Tibial nerve (tissue), 4 donors: ENCODE data around the gene PABPN1L. TPM values are rescaled to one million over a fixed set of nuclear protein-coding genes. Genes with fewer than 3 reads are reported as not detected.
A peak's percentile ranks its signal among the peaks of the same experiment; 100 is the strongest.

ENCODE experiments used
- DNase-seq, 2 donors: peaks; one replicate each; pipeline ENCODE4 v3.0.0-alpha.2; 2019; ENCODE audit warnings: low spot score in 2 of 2
- H3K27ac ChIP-seq, 4 donors: fragments of 200-600 bp; sonication (generic) in 3 of 4; one replicate each; pipeline ENCODE4 v1.5.1; 2017 to 2019; ENCODE audit warnings: mild to moderate bottlenecking in 1 of 4
- H3K27me3 ChIP-seq, 2 donors: fragments of 200-600 bp; sonication (generic) in 1 of 2; one replicate each; pipeline versions ENCODE4 v1.5.1 to v1.6.0; 2017 to 2019
- H3K36me3 ChIP-seq, 3 donors: fragments of 200-600 bp; sonication (generic); one replicate each; pipeline ENCODE4 v1.5.1; 2018 to 2019
- H3K4me1 ChIP-seq, 4 donors: fragments of 200-600 bp; sonication (generic) in 3 of 4; one replicate each; pipeline ENCODE4 v1.5.1; 2017 to 2019
- H3K4me3 ChIP-seq, 4 donors: fragments of 200-600 bp; sonication (generic) in 3 of 4; one replicate each; pipeline ENCODE4 v1.5.1; 2017 to 2019; ENCODE audit warnings: mild to moderate bottlenecking in 1 of 4, moderate library complexity in 1 of 4
- H3K9me3 ChIP-seq, 4 donors: fragments of 200-600 bp; sonication (generic) in 3 of 4; one replicate each; pipeline ENCODE4 v1.5.1; 2017 to 2019
- EP300 ChIP-seq, 2 donors: sonication (generic); formaldehyde crosslinking; IDR thresholded peaks; one replicate each; pipeline ENCODE4 v1.6.1; 2017; ENCODE audit warnings: antibody characterized with exemption in 2 of 2, mild to moderate bottlenecking in 1 of 2
- POLR2A ChIP-seq, 2 donors: fragments of 450-650 bp; IDR thresholded peaks; one replicate each; pipeline ENCODE4 v1.6.1; 2017; ENCODE audit warnings: antibody characterized with exemption in 2 of 2, mild to moderate bottlenecking in 2 of 2, moderate library complexity in 2 of 2
- WGBS, 2 donors: methylation state at CpG; one replicate each; pipeline ENCODE4 v1.1.5; 2018; 5-methylcytosine and 5-hydroxymethylcytosine counted together
- total RNA-seq, 4 donors: library from RNA; depleted of rRNA; stranded (reverse); fragments of >200 nt; gene quantifications; one replicate each; pipeline ENCODE4 v1.1.0, GENCODE V29; 2016
- TF ChIP-seq, protein P1 (sequence below), 5 experiments: fragments of 200-600 bp in 3 of 5; fragments of 450-650 bp in 2 of 5; sonication (generic) in 3 of 5; IDR thresholded peaks; one replicate each; pipeline ENCODE4 v1.5.1; 2016 to 2019; ENCODE audit warnings: antibody characterized with exemption in 5 of 5, mild to moderate bottlenecking in 3 of 5, moderate library complexity in 2 of 5

PABPN1L gene
- total RNA-seq, 4 donors from 2014 or later: not detected

DNA sequence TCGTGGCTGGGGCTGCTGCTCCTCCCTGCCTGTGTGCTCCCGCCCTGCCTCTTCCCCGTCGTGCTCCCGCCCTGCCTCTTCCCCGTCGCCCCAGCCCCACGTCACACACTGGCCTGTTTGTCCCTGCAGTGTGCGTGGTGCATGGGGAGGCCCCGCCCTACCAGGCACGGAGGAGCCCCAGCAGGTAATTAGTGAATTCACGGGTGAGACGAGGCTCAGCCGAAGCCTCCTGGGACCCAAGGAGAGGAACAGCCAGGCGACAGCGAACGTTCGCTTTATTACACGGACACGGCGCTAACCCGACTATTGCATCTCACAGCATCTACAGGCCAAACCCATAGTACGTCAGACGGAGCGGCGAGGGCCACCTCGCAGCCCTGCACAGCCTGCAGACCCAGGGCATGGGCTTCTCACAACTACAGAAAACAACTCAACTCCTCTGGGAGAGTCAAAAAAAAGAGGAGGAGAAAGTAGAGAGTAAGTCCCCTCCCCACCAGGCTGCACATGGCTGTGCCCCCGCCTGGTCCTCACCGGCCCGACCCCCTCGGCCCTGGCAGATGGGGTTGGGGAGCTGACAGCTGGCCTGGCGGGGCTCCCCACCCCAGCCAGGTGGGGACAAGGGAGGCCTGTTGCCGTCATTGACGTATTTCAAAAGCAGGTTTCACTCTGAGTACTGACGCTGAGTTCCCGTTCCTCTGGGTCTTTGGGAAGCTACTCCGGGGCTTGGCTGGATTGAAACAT lies 4.3 kb upstream of the PABPN1L start:
- Histone ChIP-seq H3K27ac (no peak overlapping the region), H3K4me3 (peak overlapping the region in 1 of 4 donors; percentile 27), H3K9me3 (no peaks in the 10 kb centered on the region), H3K4me1 (peaks cover 0 to 11% (median 0%) of the 10 kb centered on the region in 4 donors), H3K36me3 (no peaks in the 10 kb centered on the region), H3K27me3 (peaks cover 0 to 31% of the 10 kb centered on the region in 2 donors)
- TF ChIP-seq, protein P1, sequence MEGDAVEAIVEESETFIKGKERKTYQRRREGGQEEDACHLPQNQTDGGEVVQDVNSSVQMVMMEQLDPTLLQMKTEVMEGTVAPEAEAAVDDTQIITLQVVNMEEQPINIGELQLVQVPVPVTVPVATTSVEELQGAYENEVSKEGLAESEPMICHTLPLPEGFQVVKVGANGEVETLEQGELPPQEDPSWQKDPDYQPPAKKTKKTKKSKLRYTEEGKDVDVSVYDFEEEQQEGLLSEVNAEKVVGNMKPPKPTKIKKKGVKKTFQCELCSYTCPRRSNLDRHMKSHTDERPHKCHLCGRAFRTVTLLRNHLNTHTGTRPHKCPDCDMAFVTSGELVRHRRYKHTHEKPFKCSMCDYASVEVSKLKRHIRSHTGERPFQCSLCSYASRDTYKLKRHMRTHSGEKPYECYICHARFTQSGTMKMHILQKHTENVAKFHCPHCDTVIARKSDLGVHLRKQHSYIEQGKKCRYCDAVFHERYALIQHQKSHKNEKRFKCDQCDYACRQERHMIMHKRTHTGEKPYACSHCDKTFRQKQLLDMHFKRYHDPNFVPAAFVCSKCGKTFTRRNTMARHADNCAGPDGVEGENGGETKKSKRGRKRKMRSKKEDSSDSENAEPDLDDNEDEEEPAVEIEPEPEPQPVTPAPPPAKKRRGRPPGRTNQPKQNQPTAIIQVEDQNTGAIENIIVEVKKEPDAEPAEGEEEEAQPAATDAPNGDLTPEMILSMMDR (IDR thresholded peaks at IDR 0.05): no peak
- TF ChIP-seq EP300 (IDR thresholded peaks at IDR 0.05) (no peak), POLR2A (IDR thresholded peaks at IDR 0.05) (no peak)
- no peak for DNase-seq
- WGBS, 2 donors: 35 to 38% methylated on average over 35 to 37 of the region's 37 CpGs

DNA sequence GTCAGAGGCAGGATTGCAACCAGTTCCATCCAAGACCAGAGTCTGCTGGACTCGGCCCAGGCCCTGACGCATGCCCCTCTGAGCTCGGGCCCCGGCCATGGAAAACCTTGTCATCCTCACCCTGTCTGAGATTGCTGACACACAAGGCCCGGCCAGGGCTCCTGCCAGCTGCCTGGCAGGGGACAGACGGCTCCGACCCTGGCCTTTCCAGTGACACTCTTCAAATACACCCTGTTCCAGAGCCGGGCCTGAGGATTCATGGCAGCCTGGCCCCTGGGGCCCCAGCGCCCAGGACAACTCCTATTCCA lies 3.2 kb upstream of the PABPN1L start:
- WGBS, 2 donors: 81 to 87% methylated on average over 4 to 9 of the region's 9 CpGs
- H3K9me3 ChIP-seq: no peaks in the 10 kb centered on the region
- H3K27me3 ChIP-seq: peaks cover 0 to 31% of the 10 kb centered on the region in 2 donors
- DNase-seq: no peak
- peaks cover 0 to 11% (median 0%) of the 10 kb centered on the region in 4 donors for H3K4me1 ChIP-seq
- no peak overlapping the region for H3K27ac ChIP-seq
- no peak overlapping the region for H3K4me3 ChIP-seq
- no peaks in the 10 kb centered on the region for H3K36me3 ChIP-seq
- TF ChIP-seq, protein P1 (IDR thresholded peaks at IDR 0.05): no peak

DNA sequence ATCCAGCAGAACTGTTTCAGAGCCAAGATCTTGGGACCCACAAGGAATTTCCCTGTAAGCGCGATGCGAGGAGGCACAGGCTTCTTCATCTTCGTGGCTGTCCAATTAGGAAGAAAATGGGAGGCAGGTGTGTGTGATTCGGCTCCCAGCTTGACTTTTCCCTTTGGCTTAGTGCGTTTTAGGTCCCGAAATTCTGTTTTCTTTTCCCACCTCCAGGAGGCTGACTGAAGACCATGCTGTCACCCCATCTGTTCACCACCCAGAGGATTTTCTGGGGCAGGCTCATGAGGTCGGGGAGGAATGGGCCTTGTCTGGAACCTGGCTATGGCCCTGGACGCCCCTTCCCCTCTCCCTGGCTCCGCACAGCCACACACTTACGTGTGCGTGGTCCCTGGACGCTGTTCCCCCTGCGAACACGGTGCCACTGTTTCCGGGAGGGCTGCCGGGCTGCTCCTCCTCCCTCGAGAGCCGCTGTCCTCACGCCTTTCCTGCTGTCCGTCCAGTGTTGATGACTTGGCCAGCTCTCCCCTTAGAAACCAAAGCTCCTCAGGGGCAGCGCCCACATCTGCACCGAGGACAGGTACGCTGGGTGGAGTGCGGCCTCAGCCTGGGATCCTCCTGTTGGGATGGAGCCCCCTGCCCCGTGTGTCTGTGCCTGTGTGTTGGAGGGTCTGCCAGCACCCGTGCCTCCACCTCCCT lies 2.7 kb upstream of the PABPN1L start:
- no peak for DNase-seq
- H3K36me3 ChIP-seq: no peaks in the 10 kb centered on the region
- no peaks in the 10 kb centered on the region for H3K9me3 ChIP-seq
- TF ChIP-seq, protein P1 (IDR thresholded peaks at IDR 0.05): no peak
- TF ChIP-seq POLR2A (IDR thresholded peaks at IDR 0.05) (no peak), EP300 (IDR thresholded peaks at IDR 0.05) (no peak)
- WGBS, 2 donors: 82 to 85% methylated on average over 26 to 27 of the region's 27 CpGs
- peaks cover 0 to 31% of the 10 kb centered on the region in 2 donors for H3K27me3 ChIP-seq
- no peak overlapping the region for H3K4me3 ChIP-seq
- H3K4me1 ChIP-seq: peaks cover 0 to 11% (median 0%) of the 10 kb centered on the region in 4 donors
- no peak overlapping the region for H3K27ac ChIP-seq

DNA sequence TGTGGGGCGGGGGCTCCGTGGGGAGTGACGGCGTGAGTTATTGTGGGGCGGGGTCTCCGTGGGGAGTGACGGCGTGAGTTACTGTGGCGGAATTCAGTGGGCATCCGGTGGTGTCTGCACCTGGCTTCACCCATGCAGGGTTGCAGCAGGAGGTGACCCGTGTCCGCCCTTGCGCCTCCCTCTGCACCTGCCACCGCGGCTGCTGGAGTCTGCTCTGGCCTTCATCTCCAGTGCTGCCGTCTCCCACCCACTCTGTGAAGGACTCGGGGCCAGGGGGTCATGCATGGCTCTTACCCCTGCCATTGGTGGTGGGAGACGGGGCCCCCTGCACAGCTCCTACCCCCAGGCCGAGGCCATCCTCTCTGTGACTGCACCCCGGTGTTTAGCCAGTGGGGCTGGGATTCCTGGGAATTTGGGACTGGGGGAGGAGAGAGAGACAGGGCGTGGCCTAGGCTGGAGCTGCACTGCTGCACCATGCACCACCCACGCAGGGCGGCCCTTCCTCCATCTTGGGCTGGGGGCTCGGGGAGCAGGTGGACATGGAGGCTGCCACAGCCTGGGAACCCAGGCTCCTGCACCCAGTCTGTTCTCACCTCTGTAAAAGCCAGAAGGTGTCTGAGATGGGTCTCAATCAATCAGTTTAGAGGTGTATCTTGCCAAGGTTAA lies 1.3 kb upstream of the PABPN1L start:
- Histone ChIP-seq H3K36me3 (peaks cover 0 to 13% (median 0%) of the 10 kb centered on the region in 3 donors), H3K27ac (no peak overlapping the region), H3K4me1 (peaks cover 0 to 11% (median 0%) of the 10 kb centered on the region in 4 donors), H3K9me3 (no peaks in the 10 kb centered on the region), H3K27me3 (peaks cover 0 to 31% of the 10 kb centered on the region in 2 donors), H3K4me3 (no peak overlapping the region)
- TF ChIP-seq POLR2A (IDR thresholded peaks at IDR 0.05) (no peak), EP300 (IDR thresholded peaks at IDR 0.05) (no peak)
- TF ChIP-seq, protein P1 (IDR thresholded peaks at IDR 0.05): no peak
- no peak for DNase-seq
- 81% methylated on average over 21 to 23 of the region's 24 CpGs for WGBS, 2 donors

DNA sequence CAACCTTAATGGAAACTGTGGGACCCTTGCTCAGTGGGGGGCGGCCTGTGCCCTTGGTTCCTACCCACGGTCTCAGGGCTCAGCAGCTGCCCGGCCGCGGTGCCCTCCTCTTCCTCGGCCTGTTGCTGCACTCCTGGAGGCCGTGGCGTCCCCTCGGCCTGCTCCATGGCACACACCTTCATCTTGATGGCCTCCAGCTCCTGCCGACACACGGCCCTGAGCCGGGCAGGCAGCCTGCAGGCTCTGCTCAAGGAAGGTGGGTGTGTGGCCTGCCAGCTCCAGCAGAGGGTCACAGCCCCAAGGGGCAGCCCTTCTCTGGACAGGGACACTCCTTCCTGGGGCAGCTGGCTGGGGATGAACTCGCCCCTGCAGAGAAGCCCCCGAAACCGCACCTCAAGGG lies 718 bp downstream of the PABPN1L start:
- peaks cover 0 to 3% (median 0%) of the 10 kb centered on the region in 4 donors for H3K4me1 ChIP-seq
- H3K27ac ChIP-seq: no peak overlapping the region
- TF ChIP-seq EP300 (IDR thresholded peaks at IDR 0.05): no peak
- H3K27me3 ChIP-seq: peaks cover 0 to 18% of the 10 kb centered on the region in 2 donors
- H3K9me3 ChIP-seq: no peaks in the 10 kb centered on the region
- no peak for DNase-seq
- WGBS, 2 donors: 83 to 88% methylated on average over 5 to 7 of the region's 15 CpGs
- peaks cover 0 to 32% (median 7%) of the 10 kb centered on the region in 3 donors for H3K36me3 ChIP-seq
- H3K4me3 ChIP-seq: no peak overlapping the region
